ENCODE results near the gene DCPS.

The DCPS gene

GRCh38 chr11:126327281-126328000, 23.6 kb downstream of the DCPS start:
- in situ Hi-C loops (cut with MboI; ENCODE audit: low sequenced_read_pairs), result no loop called here

GRCh38 chr11:126328001-126328390, 24.1 kb downstream of the DCPS start:
- in situ Hi-C loops (cut with MboI; ENCODE audit: low sequenced_read_pairs), result no loop called here

- in situ Hi-C loops (cut with MboI; ENCODE audit: low sequenced_read_pairs), result no loop called here
These were observed 24.6 kb downstream of the DCPS start for GRCh38 chr11:126328444-126328843.

- in situ Hi-C loops (cut with MboI; ENCODE audit: low sequenced_read_pairs), result no loop called here
These were observed 25.2 kb downstream of the DCPS start for GRCh38 chr11:126328938-126329643.

- in situ Hi-C loops (cut with MboI; ENCODE audit: low sequenced_read_pairs), result no loop called here
These were observed 25.9 kb downstream of the DCPS start for GRCh38 chr11:126329644-126330211.

GRCh38 chr11:126331286-126331685, 27.4 kb downstream of the DCPS start:
- in situ Hi-C loops (cut with MboI; ENCODE audit: low sequenced_read_pairs), result no loop called here

- in situ Hi-C loops (cut with MboI; ENCODE audit: low sequenced_read_pairs), result no loop called here
These were observed 28.4 kb downstream of the DCPS start for GRCh38 chr11:126332221-126332711.

GRCh38 chr11:126333142-126333541, 29.3 kb downstream of the DCPS start:
- in situ Hi-C loops (cut with MboI; ENCODE audit: low sequenced_read_pairs), result no loop called here

- in situ Hi-C loops (cut with MboI; ENCODE audit: low sequenced_read_pairs), result no loop called here
These were observed 31.0 kb downstream of the DCPS start for GRCh38 chr11:126334659-126335462.

- in situ Hi-C loops (cut with MboI; ENCODE audit: low sequenced_read_pairs), result no loop called here
These were observed 31.6 kb downstream of the DCPS start for GRCh38 chr11:126335463-126335760.

GRCh38 chr11:126336138-126336541, 32.3 kb downstream of the DCPS start:
- in situ Hi-C loops (cut with MboI; ENCODE audit: low sequenced_read_pairs), result no loop called here

- in situ Hi-C loops (cut with MboI; ENCODE audit: low sequenced_read_pairs), result no loop called here
These were observed 32.8 kb downstream of the DCPS start for GRCh38 chr11:126336671-126337101.

GRCh38 chr11:126337126-126337473, 33.2 kb downstream of the DCPS start:
- in situ Hi-C loops (cut with MboI; ENCODE audit: low sequenced_read_pairs), result no loop called here

GRCh38 chr11:126337474-126338241, 33.8 kb downstream of the DCPS start:
- in situ Hi-C loops (cut with MboI; ENCODE audit: low sequenced_read_pairs), result no loop called here

- in situ Hi-C loops (cut with MboI; ENCODE audit: low sequenced_read_pairs), result no loop called here
These were observed 34.6 kb downstream of the DCPS start for GRCh38 chr11:126338346-126339055.

GRCh38 chr11:126339073-126339862, 35.4 kb downstream of the DCPS start:
- in situ Hi-C loops (cut with MboI; ENCODE audit: low sequenced_read_pairs), result no loop called here

- in situ Hi-C loops (cut with MboI; ENCODE audit: low sequenced_read_pairs), result no loop called here
These were observed 36.1 kb downstream of the DCPS start for GRCh38 chr11:126339863-126340434.

GRCh38 chr11:126340960-126341606, 37.2 kb downstream of the DCPS start:
- in situ Hi-C loops (cut with MboI; ENCODE audit: low sequenced_read_pairs), result no loop called here

Measured in HL-60/S4 treated with retinoic acid at 250 ng/mL for 4 days and 3 days (cell line).